Prostate gland (tissue), 2 donors: ENCODE measurements around the gene SYCE3.

Experiments
- CTCF ChIP-seq, 4 experiments: fragments of 200-600 bp in 2 of 4; fragments of 450-650 bp in 2 of 4; sonication (generic) in 2 of 4; IDR thresholded peaks; 1 replicate in 3 of 4; 2 replicates in 1 of 4; pipeline ENCODE4 v1.5.1; 2016 to 2019; ENCODE audit warnings: antibody characterized with exemption in 4 of 4, mild to moderate bottlenecking in 2 of 4, moderate library complexity in 2 of 4
- POLR2A ChIP-seq: fragments of 450-650 bp; IDR thresholded peaks from one replicate; pipeline ENCODE4 v1.6.1; 2016; ENCODE audit warnings: antibody characterized with exemption, mild to moderate bottlenecking
- POLR2AphosphoS5 ChIP-seq: sonication (generic); formaldehyde crosslinking; IDR thresholded peaks from one replicate; pipeline ENCODE4 v1.6.1; 2017; ENCODE audit warnings: antibody characterized with exemption

GRCh38 chr22:50603511-50604255, 41.0 kb upstream of the SYCE3 start:
- no peak for TF ChIP-seq POLR2AphosphoS5
- no peak for TF ChIP-seq POLR2A
- TF ChIP-seq CTCF (IDR thresholded peaks at IDR 0.05) = no peak
